ENCODE data around the gene PARD6G.

DNA sequence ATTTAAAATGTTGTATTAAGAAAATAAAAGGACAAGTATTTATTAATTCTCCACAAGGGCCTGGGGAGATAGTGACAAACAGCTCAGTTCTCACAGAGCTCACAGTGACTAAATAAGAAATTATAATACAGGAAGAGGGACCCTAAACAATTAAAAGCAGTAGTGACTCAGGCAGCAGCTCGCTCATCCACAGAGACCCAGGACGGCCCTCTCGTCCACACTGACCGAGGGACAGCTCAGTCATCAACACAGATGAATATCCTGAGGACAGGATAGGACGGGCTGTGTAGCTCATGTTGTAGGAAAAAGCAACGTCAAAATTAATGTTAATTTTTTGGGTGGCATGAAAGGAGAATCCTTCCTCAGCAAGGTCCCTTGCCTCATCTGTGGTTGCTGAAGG is 44.1 kb downstream of the PARD6G start:
- no peak for TF ChIP-seq SP1 (IDR thresholded peaks at IDR 0.05)
- TF ChIP-seq SP1 (CRISPR knock-in tag; IDR thresholded peaks at IDR 0.05) = no peak
- TF ChIP-seq IRX3 (CRISPR knock-in tag; IDR thresholded peaks at IDR 0.05; ENCODE audit: borderline replicate concordance, low read depth) = no peak
- TF ChIP-seq TGIF2 (CRISPR knock-in tag; IDR thresholded peaks at IDR 0.05) = no peak

All from HepG2 (cell line).